ENCODE measurements around the gene CFAP46.

The CFAP46 gene

DNA sequence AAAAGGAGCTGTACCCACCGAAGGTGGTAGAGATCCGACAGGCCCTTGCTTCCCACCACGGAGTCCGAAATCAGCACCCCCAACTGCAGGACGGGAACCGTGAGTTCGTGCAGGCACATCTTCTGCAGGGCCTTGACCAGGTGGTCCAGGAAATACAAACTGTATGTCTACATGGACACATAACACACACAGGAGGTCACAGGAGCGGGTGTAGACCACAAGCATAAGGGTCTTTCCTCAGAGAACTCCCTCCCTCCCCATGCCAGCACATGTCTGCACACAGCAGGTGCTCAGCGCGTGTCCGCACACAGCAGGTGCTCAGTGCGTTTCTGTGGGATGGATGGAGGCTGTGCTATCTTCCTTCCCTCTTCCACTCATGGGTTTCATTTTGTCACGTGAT lies 69.7 kb downstream of the CFAP46 start:
- no peak for DNase-seq (ENCODE audit: extremely low spot score, insufficient read length, low read depth)

DNA sequence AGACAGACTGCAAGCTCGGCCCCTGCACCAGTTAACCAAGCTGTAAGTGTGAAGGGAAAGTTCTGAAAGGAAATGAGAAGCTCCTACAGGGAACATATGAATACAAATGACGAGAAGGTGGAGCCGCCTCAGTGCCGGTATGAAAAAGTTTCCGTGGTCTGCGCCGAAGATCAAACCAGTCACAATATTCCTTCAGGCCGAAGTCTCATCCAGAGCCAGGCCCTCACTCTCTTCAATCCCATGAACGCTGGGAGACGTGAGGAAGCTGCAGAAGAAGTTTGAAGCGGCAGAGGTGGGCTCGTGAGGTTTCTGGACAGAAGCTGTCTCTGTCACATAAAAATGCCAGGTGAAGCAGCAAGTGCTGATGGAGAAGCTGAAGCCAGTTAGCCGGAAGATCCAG lies 71.9 kb downstream of the CFAP46 start:
- no peak for DNase-seq (ENCODE audit: extremely low spot score, insufficient read length, low read depth)

More for the DNA sequence above, 69.7 kb downstream of the CFAP46 start:
- FAIRE-seq, result no peak

DNA sequence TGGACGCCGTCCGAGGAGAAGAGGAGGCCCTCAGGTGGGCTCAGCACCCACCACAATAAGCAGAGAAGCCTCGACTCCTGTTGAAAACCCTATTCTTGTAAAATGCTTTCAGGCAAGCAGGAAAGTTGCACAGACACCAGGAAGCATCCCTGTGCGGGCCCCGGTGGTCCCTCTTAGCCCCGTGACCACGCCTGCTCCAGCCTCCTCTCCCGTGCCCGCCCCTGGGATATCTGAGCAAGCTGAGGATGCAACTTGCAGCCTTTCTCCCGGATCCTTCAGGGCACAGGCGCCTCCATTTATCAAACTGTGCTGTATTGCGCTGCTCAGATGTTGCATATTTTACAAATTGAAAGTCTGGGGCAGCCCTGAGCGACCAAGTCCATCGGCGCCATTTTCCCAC lies 72.7 kb downstream of the CFAP46 start:
- FAIRE-seq (no peak), DNase-seq (ENCODE audit: extremely low spot score, insufficient read length, low read depth) (no peak)

More for the DNA sequence above, 71.9 kb downstream of the CFAP46 start:
- no peak for FAIRE-seq

DNA sequence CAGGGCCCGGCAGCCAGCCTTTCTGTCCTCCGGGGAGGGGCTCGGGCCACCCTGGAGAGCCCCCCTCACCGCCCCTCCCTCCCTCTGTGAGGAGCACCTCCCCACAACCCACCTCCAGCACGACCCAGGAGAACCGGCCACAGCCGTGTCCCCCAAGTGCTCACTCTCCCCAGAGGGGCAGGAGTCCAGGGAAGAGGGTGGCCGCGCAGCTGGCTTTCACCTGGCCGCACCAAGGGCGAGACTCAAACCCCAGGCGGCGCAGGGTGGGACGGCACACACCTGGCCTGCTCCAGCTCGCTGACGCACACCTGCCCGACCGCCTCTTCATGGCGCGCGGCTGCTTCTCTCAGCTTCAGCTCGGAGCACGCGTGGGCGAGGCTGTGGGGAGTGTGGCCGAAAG lies 73.4 kb downstream of the CFAP46 start:
- DNase-seq (ENCODE audit: extremely low spot score, insufficient read length, low read depth), result no peak
- FAIRE-seq, result no peak

DNA sequence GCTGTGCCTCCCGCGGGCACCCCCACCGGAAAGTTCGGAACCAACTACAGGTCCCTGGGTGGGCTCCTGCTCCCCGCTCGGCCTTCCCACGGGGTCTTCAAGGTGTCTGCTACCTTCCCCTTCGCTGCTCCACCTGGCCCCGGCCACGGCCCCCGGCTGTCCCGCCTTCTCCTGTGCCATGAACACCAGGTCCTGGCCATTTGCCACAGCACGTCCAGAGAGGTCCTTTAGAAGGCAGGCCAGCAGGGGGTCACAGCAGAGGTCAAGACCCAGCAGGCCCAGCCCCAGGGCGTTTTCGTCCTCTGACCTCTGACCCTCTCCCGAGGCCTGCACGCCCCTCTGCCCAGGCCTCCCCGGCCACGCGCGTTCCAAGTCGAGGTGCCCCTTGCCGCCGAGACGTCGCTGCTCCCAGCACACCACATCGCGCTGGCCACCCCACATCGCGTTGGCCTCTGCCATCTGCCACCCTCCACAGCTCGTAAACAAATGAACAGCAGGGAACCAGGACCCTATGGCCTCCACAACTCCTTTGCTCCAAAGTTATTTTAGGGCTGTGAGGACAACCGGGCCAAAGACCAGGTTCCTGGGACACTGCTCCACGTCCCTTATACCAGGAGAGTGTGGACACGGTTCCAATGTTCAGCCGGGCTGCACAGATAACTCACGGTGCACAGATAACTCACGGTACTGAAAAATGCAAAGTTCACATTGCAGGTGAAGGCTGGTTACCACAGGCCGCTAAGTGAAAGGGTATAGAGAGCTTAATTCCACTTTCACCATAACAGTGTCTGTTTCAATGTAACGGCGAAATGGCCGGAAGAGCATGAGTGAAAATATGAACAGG lies 74.3 kb downstream of the CFAP46 start:
- FAIRE-seq (no peak), DNase-seq (ENCODE audit: extremely low spot score, insufficient read length, low read depth) (no peak)

DNA sequence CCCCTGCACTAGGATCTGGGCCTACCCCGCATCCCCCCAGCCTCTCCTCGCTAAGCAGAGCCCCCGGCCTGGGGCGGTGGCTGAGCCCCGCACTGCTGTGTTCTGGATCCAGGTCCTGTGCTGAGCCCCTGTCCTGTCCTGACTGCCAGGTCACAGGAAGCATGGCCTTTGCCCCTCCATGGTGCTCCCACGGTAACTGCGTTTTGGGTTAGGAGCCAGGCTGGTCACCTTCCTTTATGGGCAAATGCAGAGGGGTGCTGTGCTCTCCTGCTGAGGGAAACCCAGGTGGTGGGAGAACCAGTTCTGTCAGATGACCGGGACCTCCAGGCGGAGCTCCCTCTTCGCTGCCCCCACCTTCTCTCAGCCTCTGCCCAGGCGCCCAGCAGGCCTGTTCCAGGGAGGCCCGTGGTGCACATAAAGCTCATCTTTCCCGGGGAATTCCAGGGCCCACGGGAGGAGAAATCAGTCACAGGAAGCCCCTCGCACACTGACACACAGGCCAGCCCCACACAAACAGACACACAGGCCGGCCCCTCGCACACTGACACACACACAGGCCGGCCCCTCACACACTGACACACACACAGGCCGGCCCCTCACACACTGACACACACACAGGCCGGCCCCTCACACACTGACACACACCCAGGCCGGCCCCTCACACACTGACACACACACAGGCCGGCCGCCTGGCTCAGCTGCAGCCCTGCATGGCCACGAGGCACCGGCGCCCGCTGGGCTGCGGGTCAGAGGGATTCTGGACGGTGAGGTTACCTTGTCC lies 75.6 kb downstream of the CFAP46 start:
- no peak for FAIRE-seq
- DNase-seq (ENCODE audit: extremely low spot score, insufficient read length, low read depth), result no peak

DNA sequence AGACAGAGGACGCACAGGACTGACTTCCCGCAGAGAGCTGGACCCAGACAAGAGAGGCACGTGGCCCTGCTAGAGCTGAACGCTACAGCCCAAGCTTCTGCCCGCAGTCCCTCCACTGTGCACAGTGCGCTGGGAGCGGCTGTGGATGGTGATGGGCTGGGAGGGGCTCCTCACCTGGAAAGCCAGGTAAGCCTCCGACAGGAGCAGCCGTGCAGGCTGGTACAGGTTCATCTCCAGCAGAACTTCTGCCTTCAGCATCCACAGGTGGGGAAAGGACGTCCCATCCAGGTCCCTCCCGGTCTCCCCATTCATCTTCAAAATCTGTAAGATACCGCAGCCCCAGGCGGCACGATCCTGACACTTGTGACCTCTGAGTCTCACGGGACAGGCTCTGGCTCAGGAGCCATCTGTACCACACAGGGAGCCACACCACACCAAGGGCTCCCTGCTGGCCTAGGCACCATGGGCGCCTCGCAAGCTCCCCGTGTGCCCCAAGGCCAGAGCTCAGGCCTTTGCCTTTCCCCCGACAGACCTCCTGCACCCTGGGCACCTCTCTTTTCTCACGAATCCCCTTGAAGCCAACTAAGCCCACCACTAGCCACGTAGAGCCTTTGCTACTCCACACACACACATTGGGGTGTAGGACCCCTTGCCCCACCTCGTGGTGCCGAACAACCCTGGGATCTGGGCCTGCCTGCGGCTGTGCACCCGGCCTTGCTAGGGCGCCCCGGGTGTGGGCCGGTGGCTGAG lies 76.3 kb downstream of the CFAP46 start:
- DNase-seq (ENCODE audit: extremely low spot score, insufficient read length, low read depth) (no peak), FAIRE-seq (no peak)

DNA sequence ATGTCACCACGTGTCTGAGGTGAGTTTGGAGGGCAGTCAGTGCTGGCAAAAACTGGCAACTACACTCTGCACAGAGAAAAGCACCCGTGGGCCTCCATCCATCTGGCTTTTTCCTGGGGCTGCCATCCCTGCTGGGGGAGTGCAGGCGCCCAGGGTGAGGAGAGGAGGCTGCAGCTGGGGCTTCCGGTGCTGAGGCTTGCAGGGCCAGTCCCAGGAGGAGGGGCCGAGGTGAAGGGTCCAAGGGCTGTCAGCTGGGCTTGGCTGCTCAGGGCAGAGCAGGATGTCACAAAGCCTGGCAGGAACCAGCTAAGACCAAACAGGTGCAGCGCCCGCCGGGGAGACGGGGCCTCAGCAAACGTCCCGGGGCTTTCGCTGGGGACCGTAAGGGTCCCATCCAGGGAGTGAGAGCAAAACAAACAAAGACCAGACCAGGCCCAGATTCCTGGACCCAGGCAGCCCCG lies 77.2 kb downstream of the CFAP46 start:
- no peak for DNase-seq (ENCODE audit: extremely low spot score, insufficient read length, low read depth)
- no peak for FAIRE-seq

DNA sequence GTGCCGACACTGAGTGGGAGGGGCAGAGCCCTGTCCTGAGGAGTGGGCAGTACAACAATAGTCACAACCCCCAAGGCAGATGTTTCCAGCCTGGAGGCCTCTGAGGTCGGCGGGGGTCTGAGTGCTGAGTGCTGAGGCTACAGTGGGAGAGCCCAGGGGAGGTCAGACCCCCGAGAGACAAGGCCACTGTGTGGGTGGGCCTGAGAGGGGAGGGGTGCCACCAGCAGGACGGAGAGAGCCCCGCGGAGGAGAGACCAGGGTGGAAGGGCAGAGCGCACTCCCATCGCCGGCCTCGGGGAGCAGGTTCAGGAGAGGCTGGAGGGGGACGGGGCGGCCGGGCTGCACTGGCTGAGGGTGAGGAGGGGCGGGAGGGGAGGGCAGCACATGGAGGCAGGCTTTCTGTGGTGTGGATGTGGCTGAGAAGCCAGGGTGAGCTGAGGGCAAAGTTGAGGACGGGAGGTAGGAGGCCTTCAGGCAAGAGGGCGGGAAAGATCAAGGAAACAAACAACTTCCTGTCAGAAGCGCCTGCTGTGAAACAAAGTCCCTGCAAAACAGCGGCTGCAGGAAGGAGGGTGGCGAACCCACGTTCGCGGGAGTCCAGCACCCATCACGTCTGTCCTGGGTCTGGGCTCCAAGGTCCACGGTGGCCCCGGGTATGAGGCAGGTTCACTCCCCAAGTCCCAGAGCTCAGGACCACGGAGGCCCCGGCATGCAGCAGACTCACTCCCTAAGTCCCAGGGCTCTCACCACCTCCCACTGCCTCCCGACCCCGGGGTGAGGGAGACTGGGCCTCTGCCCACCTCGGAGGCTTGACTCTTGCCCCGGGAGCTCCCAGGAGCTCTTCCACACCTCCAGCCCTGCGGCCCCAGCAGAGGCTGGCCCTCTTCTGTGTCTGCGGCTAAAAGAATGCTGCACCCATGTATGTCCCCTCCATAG lies 79.6 kb downstream of the CFAP46 start:
- no peak for FAIRE-seq
- no peak for DNase-seq (ENCODE audit: extremely low spot score, insufficient read length, low read depth)

DNA sequence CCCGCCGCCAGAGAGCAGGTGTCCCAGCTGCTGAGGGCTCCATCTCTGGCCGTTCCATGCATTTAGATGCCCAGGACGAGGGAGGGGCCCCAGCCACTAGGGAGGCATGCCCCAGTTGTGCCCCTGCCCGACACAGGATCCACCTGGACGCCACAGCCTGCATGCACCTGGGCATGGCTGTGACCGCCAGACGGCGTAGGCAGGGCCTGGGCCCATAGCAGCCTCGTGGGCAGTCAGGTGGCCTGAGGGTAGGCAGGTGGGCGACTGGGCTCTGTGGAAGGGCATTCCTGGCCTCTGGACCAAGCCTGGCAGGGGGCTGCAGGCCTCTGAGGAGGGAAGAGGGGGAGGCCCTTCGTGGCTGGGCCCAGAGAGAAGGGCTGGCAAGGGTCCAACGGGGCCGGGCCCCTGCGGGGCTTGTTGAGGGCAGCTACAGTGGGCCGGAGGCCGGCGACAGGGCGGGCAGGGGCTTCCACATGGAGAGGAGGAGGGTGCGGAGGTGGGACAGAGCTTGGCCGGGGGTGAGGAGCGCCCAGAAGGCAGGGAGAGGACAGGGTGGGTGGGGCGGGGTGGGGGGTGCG lies 80.4 kb downstream of the CFAP46 start:
- DNase-seq (ENCODE audit: extremely low spot score, insufficient read length, low read depth), result no peak
- FAIRE-seq, result no peak

DNA sequence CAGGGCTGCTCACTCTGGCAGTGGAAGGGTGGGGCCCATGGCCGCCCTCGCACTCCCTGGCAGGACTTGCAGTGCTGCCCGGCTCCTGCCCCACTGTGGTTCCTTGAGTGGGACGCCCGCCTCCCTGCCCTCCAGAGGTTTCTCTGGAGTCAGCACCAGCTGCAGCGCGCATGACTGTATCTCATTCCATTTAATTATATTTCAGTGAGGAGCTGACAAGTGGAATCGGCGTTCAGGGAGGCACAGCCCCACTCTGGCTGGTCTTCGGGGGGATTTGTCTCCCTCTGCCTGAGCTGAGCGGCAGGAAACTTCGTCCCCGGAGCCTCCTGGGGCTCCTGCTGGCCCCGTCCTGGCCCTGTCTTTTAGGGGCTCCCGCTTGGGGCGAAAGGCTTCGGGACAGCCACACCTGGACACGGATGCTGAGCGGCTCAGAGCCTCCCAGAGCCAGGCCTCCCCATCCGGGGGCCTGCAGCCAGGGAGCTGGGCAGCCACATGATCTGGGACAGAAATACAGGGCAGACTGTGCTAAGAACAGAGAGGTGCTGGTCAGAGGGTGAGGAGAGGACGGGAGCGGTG lies 81.2 kb downstream of the CFAP46 start:
- FAIRE-seq, result no peak
- DNase-seq (ENCODE audit: extremely low spot score, insufficient read length, low read depth), result no peak

DNA sequence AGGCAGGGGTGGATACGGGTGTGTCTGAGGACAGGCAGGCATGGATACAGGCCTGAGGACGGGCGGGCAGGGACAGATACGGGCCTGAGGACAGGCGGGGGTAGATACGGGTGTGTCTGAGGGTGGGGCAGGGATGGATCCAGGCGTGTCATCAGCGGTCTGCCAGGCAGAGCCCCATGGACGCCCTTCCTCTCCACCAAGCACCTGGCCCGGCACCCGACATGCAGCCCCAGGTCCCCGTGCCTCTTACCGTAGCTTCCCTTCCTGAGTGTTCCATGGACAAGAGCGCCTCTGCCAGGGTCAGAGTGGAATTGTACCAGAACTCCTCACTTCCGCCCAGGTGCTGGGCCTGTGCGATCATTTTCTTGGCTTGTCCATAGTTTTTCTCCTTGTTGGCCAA lies 81.8 kb downstream of the CFAP46 start:
- DNase-seq (ENCODE audit: extremely low spot score, insufficient read length, low read depth), result no peak
- no peak for FAIRE-seq

DNA sequence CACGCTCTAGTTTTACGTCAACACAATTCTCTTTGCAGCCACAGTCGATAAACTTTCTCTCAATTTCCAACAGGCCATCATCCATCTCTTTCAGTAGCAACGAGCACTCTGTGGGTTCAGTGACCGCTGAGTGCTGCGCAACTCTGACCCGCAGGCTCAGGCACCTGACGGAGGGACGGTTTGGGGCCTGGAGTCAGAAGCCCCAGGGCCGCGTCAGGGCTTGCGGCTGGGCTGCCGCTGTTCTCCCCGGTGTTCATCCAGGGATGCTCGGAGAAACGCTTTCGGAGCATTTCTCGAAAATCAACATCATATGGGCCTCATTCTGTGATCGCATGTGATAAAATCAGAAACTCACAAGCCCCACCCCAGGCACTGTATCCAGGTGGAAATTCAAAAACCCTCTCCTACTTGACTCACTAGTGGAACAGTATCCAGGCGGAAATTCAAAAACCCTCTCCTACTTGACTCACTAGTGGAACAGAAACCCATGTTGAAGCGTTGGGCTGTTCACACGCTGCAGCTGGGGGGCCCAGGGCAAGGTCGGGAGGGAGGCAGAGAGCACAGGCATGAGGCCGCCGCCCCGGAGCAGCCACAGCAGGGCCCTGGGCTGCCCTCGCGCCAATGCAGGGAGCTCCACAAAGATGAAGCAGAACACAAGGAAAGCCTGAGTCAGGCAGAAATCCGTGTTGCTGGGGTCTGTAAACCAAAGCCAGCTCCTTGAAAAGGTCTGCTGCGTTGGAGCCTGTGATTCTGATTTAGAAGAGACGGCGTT lies 83.1 kb downstream of the CFAP46 start:
- DNase-seq (ENCODE audit: extremely low spot score, insufficient read length, low read depth) (no peak), FAIRE-seq (no peak)

DNA sequence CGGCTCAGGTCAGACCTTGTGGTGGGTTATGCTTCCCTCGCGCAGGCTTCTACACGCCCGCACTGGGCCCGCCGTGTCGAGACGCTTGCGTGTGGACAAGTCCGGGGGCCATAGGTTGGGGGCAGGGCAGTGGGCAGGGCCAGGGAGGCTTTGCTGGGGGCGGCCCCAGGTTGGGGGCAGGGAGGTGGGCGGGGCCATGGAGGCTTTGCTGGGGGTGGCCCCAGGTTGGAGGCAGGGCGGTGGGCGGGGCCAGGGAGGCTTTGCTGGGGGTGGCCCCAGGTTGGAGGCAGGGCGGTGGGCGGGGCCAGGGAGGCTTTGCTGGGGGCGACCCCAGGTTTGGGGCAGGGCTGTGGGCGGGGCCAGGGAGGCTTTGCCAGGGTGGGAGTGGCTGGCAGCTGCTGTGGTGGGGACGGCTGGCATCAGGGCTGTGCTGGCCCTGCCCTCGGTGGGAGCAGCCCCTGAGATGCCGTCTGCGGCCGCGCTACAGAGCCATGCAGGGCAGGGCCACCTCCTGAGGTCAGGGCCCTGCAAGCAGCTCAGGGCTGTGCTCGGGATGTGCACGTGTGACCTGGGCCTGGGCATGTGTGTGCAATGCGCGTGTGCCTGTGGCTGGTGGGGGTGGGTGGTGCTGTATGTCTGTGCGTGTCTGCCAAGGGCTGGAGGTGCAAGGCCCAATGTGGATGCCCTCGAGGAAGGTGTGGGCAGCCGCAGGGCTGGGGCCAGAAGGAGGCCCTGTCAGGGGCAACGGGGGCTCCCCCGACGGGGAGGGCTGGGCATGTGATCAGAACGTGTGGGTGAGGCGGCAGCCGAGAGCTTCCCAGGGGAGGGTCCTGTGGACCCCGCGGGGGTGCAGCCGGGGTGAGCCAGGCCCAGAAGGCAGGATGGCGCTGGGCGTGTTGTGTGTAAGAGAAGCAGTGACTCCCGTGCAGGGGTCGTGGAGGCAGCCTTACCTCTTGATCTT lies 84.0 kb downstream of the CFAP46 start:
- FAIRE-seq (no peak), DNase-seq (ENCODE audit: extremely low spot score, insufficient read length, low read depth) (no peak)

DNA sequence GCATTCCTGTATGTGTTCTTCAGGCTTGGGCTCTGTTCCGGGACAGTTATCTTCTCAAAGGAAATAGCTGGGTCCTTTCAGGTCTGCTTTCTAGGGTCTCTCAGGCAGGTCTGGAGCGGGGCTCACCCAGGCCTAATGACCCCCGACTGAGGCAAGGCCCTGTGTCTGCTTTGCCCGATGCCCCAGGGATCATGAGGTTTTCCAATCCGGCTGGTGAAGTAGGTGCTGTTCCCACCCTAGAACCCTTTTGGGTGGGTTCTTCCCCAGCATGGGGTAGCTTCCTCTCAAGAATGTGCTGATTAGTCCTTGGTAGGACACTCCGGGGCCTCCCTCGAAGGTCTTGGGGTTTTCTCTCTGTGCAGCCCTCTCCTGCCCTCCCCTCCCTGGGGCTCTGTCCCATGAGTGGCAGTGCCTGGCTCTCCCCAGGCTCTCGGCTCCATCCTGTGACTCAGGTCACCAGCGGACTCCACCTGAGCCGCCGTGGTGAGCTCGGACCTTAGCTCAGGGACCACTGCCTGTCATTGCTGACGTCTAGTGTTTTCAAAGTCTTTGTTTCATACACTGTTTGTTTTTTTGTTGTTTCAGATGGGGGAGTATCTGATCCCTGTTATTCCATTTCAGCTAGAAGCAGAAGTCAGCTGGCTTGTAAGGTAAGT lies 85.4 kb downstream of the CFAP46 start:
- FAIRE-seq, result no peak
- no peak for DNase-seq (ENCODE audit: extremely low spot score, insufficient read length, low read depth)

DNA sequence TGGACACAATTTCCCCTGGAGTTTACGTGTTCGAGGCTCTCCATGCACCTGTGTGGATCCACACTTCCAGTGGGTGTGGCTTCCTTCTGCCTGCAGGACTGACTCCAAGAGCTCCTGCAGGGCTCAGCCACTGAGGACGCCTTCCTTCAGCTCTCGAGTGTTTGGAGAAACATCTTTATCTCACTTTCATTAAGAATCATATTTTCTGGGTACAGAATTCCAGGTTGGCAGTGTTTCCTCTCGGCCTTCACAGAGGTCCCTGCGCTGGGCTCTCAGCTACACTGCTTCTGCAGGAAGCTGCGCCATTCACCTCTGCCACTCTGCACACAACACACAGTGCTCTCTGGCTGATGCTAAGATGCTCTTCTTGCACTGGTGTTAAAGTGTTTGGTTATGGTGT lies 86.5 kb downstream of the CFAP46 start:
- FAIRE-seq, result no peak

DNA sequence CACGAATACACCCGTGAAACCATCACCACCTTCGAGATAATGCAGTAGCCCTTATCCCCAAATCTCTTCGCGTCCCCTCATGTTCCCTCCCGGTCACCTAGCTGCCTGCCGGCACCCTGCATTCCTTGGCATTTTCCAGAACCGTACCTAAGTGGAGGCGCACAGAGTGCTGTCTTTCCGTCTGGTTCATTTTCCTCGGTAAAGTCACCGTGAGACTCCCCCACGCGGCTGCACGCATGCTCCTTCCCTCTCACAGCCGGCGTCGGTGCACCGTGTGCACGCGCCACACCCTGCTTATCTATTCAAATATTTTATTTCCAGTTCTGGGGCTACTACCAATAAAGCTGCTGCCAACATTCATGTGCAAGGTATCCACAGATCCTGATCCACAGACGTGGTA lies 90.9 kb downstream of the CFAP46 start:
- DNase-seq (ENCODE audit: extremely low spot score, insufficient read length, low read depth), result no peak
- no peak for FAIRE-seq

More for the DNA sequence above, 86.5 kb downstream of the CFAP46 start:
- no peak for DNase-seq (ENCODE audit: extremely low spot score, insufficient read length, low read depth)

All from GM18507 (cell line).